ENCODE data around the gene HYCC2. TPM values are rescaled to one million over a fixed set of nuclear protein-coding genes. Genes with fewer than 3 reads are reported as not detected.
"Not testable (repeated sequence)": the region's sequence is repeated elsewhere in the genome, so short reads cannot be mapped to it uniquely, and the experiment has no call there.

The HYCC2 gene
- total and polyA plus RNA-seq, 3 donors from 2014 or later, result 10.7 to 27.9 (median 26.8) TPM

- no peaks in the 10 kb centered on the region for H3K36me3 ChIP-seq (ENCODE audit: low read depth, missing control alignments)
- H3K4me1 ChIP-seq, result no peaks in the 10 kb centered on the region
- no peak overlapping the region for H3K4me3 ChIP-seq
- WGBS, 2 donors, result 73 to 75% methylated on average over 2 of the region's 2 CpGs
- H3K27me3 ChIP-seq, result no peaks in the 10 kb centered on the region
- H3K9me3 ChIP-seq, result no peaks in the 10 kb centered on the region
- intact Hi-C loops (cut with DNase I; ENCODE audit: low total_unique reads), result no loop called here
- no peak for TF ChIP-seq POLR2A (IDR thresholded peaks at IDR 0.05)
- TF ChIP-seq, protein P1, sequence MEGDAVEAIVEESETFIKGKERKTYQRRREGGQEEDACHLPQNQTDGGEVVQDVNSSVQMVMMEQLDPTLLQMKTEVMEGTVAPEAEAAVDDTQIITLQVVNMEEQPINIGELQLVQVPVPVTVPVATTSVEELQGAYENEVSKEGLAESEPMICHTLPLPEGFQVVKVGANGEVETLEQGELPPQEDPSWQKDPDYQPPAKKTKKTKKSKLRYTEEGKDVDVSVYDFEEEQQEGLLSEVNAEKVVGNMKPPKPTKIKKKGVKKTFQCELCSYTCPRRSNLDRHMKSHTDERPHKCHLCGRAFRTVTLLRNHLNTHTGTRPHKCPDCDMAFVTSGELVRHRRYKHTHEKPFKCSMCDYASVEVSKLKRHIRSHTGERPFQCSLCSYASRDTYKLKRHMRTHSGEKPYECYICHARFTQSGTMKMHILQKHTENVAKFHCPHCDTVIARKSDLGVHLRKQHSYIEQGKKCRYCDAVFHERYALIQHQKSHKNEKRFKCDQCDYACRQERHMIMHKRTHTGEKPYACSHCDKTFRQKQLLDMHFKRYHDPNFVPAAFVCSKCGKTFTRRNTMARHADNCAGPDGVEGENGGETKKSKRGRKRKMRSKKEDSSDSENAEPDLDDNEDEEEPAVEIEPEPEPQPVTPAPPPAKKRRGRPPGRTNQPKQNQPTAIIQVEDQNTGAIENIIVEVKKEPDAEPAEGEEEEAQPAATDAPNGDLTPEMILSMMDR (IDR thresholded peaks at IDR 0.05), result no peak
- DNase-seq, result no peak
- H3K27ac ChIP-seq, result no peak overlapping the region
Observed at GRCh38 chr2:201064797-201065329, 6.6 kb downstream of the HYCC2 start.

GRCh38 chr2:201063516-201063915 lies 8.0 kb downstream of the HYCC2 start:
- H3K27ac ChIP-seq; intact Hi-C loops (cut with DNase I; ENCODE audit: low total_unique reads); H3K4me3 ChIP-seq; H3K9me3 ChIP-seq; H3K36me3 ChIP-seq (ENCODE audit: low read depth, missing control alignments); H3K4me1 ChIP-seq; DNase-seq; H3K27me3 ChIP-seq: not testable (repeated sequence)
- 93% methylated on average over 5 of the region's 5 CpGs for WGBS, 2 donors

- no peak overlapping the region for H3K27ac ChIP-seq
- no peaks in the 10 kb centered on the region for H3K27me3 ChIP-seq
- no peaks in the 10 kb centered on the region for H3K9me3 ChIP-seq
- TF ChIP-seq POLR2A (IDR thresholded peaks at IDR 0.05), result no peak
- TF ChIP-seq, protein P1 (IDR thresholded peaks at IDR 0.05), result no peak
- no peaks in the 10 kb centered on the region for H3K36me3 ChIP-seq (ENCODE audit: low read depth, missing control alignments)
- H3K4me1 ChIP-seq, result peaks cover 13% of the 10 kb centered on the region
- no peak for DNase-seq
- 89 to 93% methylated on average over 10 of the region's 10 CpGs for WGBS, 2 donors
- intact Hi-C loops (cut with DNase I; ENCODE audit: low total_unique reads), result no loop called here
- H3K4me3 ChIP-seq, result no peak overlapping the region
Observed at GRCh38 chr2:201059961-201060755, 11.3 kb downstream of the HYCC2 start.

- DNase-seq, result no peak
- TF ChIP-seq POLR2A (IDR thresholded peaks at IDR 0.05), result no peak
- TF ChIP-seq, protein P1 (IDR thresholded peaks at IDR 0.05), result no peak
Observed at GRCh38 chr2:201058914-201059313, 12.6 kb downstream of the HYCC2 start.

GRCh38 chr2:201057715-201058248 lies 13.7 kb downstream of the HYCC2 start:
- WGBS, 2 donors, result 66% methylated on average over 4 of the region's 4 CpGs
- Histone ChIP-seq H3K36me3 (ENCODE audit: low read depth, missing control alignments) (no peaks in the 10 kb centered on the region), H3K4me1 (peaks cover 13% of the 10 kb centered on the region), H3K27ac (no peak overlapping the region), H3K9me3 (no peaks in the 10 kb centered on the region), H3K27me3 (no peaks in the 10 kb centered on the region), H3K4me3 (no peak overlapping the region)
- no peak for DNase-seq
- intact Hi-C loops (cut with DNase I; ENCODE audit: low total_unique reads), result no loop called here
- no peak for TF ChIP-seq POLR2A (IDR thresholded peaks at IDR 0.05)
- TF ChIP-seq, protein P1 (IDR thresholded peaks at IDR 0.05), result no peak

More at GRCh38 chr2:201058914-201059313, 12.6 kb downstream of the HYCC2 start:
- Histone ChIP-seq H3K4me3 (no peak overlapping the region), H3K9me3 (no peaks in the 10 kb centered on the region), H3K36me3 (ENCODE audit: low read depth, missing control alignments) (no peaks in the 10 kb centered on the region), H3K27me3 (no peaks in the 10 kb centered on the region), H3K4me1 (peaks cover 13% of the 10 kb centered on the region), H3K27ac (no peak overlapping the region)
- intact Hi-C loops (cut with DNase I; ENCODE audit: low total_unique reads), result no loop called here
- 41 to 75% methylated on average over 1 of the region's 1 CpG for WGBS, 2 donors
